ENCODE results near the gene NPL.

GRCh38 chr1:182809414-182809957 is 19.9 kb downstream of the NPL start:
- TF ChIP-seq, protein P1, sequence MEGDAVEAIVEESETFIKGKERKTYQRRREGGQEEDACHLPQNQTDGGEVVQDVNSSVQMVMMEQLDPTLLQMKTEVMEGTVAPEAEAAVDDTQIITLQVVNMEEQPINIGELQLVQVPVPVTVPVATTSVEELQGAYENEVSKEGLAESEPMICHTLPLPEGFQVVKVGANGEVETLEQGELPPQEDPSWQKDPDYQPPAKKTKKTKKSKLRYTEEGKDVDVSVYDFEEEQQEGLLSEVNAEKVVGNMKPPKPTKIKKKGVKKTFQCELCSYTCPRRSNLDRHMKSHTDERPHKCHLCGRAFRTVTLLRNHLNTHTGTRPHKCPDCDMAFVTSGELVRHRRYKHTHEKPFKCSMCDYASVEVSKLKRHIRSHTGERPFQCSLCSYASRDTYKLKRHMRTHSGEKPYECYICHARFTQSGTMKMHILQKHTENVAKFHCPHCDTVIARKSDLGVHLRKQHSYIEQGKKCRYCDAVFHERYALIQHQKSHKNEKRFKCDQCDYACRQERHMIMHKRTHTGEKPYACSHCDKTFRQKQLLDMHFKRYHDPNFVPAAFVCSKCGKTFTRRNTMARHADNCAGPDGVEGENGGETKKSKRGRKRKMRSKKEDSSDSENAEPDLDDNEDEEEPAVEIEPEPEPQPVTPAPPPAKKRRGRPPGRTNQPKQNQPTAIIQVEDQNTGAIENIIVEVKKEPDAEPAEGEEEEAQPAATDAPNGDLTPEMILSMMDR (IDR thresholded peaks at IDR 0.05), result no peak
- no peak for TF ChIP-seq POLR2A (IDR thresholded peaks at IDR 0.05)
